ENCODE results near the gene ALG13. TPM values are rescaled to one million over a fixed set of nuclear protein-coding genes. Genes with fewer than 3 reads are reported as not detected.

ALG13 gene
- total RNA-seq, 4 donors from 2014 or later: 38.4 to 82.8 (median 53.2) TPM

GRCh38 chrX:111646515-111646914 is 34.5 kb upstream of the ALG13 start:
- Histone ChIP-seq H3K27ac (no peak overlapping the region), H3K27me3 (no peaks in the 10 kb centered on the region), H3K36me3 (no peaks in the 10 kb centered on the region), H3K4me1 (no peaks in the 10 kb centered on the region), H3K9me3 (no peaks in the 10 kb centered on the region), H3K4me3 (no peak overlapping the region)
- no peak for DNase-seq (ENCODE audit: low spot score in 2 of 2)
- TF ChIP-seq CTCF (IDR thresholded peaks at IDR 0.05): no peak
- no peak for TF ChIP-seq POLR2A (IDR thresholded peaks at IDR 0.05)
- no peak for TF ChIP-seq EP300 (IDR thresholded peaks at IDR 0.05)
- WGBS, 2 donors: 97 to 100% methylated on average over 1 of the region's 1 CpG

GRCh38 chrX:111648802-111649201 is 32.2 kb upstream of the ALG13 start:
- no peak overlapping the region for H3K4me3 ChIP-seq
- H3K4me1 ChIP-seq: no peaks in the 10 kb centered on the region
- H3K9me3 ChIP-seq: no peaks in the 10 kb centered on the region
- no peaks in the 10 kb centered on the region for H3K36me3 ChIP-seq
- DNase-seq (ENCODE audit: low spot score in 2 of 2): no peak
- H3K27ac ChIP-seq: no peak overlapping the region
- 89% methylated on average over 3 of the region's 3 CpGs; no CpG with 5 or more reads in 1 of the 2 donors for WGBS, 2 donors
- peaks cover 0 to 5% of the 10 kb centered on the region in 2 donors for H3K27me3 ChIP-seq
- no peak for TF ChIP-seq EP300 (IDR thresholded peaks at IDR 0.05)
- TF ChIP-seq POLR2A (IDR thresholded peaks at IDR 0.05): no peak

- no peak for TF ChIP-seq CTCF (IDR thresholded peaks at IDR 0.05)
- TF ChIP-seq POLR2A (IDR thresholded peaks at IDR 0.05): no peak
- Histone ChIP-seq H3K4me1 (no peaks in the 10 kb centered on the region), H3K36me3 (no peaks in the 10 kb centered on the region), H3K27me3 (peaks cover 0 to 5% of the 10 kb centered on the region in 2 donors), H3K9me3 (no peaks in the 10 kb centered on the region), H3K27ac (no peak overlapping the region), H3K4me3 (no peak overlapping the region)
- 43% methylated on average over 1 of the region's 1 CpG; no CpG with 5 or more reads in 1 of the 2 donors for WGBS, 2 donors
- no peak for DNase-seq (ENCODE audit: low spot score in 2 of 2)
These were observed 31.3 kb upstream of the ALG13 start for GRCh38 chrX:111649638-111650037.

GRCh38 chrX:111650845-111651244 is 30.1 kb upstream of the ALG13 start:
- peaks cover 0 to 5% of the 10 kb centered on the region in 2 donors for H3K27me3 ChIP-seq
- H3K4me1 ChIP-seq: no peaks in the 10 kb centered on the region
- TF ChIP-seq CTCF (IDR thresholded peaks at IDR 0.05) (no peak), POLR2A (IDR thresholded peaks at IDR 0.05) (no peak), EP300 (IDR thresholded peaks at IDR 0.05) (no peak)
- DNase-seq (ENCODE audit: low spot score in 2 of 2): no peak
- no peak overlapping the region for H3K27ac ChIP-seq
- no peaks in the 10 kb centered on the region for H3K9me3 ChIP-seq
- no peaks in the 10 kb centered on the region for H3K36me3 ChIP-seq
- no peak overlapping the region for H3K4me3 ChIP-seq

GRCh38 chrX:111652719-111653118 is 28.3 kb upstream of the ALG13 start:
- no peak overlapping the region for H3K4me3 ChIP-seq
- DNase-seq (ENCODE audit: low spot score in 2 of 2): no peak
- TF ChIP-seq CTCF (IDR thresholded peaks at IDR 0.05): no peak
- TF ChIP-seq EP300 (IDR thresholded peaks at IDR 0.05): no peak
- TF ChIP-seq POLR2A (IDR thresholded peaks at IDR 0.05): no peak
- H3K36me3 ChIP-seq: no peaks in the 10 kb centered on the region
- H3K9me3 ChIP-seq: no peaks in the 10 kb centered on the region
- peaks cover 0 to 8% of the 10 kb centered on the region in 2 donors for H3K27me3 ChIP-seq
- 28 to 36% methylated on average over 3 of the region's 3 CpGs for WGBS, 2 donors
- H3K4me1 ChIP-seq: no peaks in the 10 kb centered on the region
- no peak overlapping the region for H3K27ac ChIP-seq

- Histone ChIP-seq H3K36me3 (no peaks in the 10 kb centered on the region), H3K9me3 (no peaks in the 10 kb centered on the region), H3K27ac (no peak overlapping the region), H3K27me3 (peaks cover 0 to 14% of the 10 kb centered on the region in 2 donors), H3K4me3 (no peak overlapping the region), H3K4me1 (no peaks in the 10 kb centered on the region)
- TF ChIP-seq POLR2A (IDR thresholded peaks at IDR 0.05) (no peak), EP300 (IDR thresholded peaks at IDR 0.05) (no peak), CTCF (IDR thresholded peaks at IDR 0.05) (no peak)
- no peak for DNase-seq (ENCODE audit: low spot score in 2 of 2)
- 85 to 89% methylated on average over 1 of the region's 1 CpG for WGBS, 2 donors
These were observed 19.7 kb upstream of the ALG13 start for GRCh38 chrX:111661241-111661640.

Data from tibial nerve (tissue), 4 donors.